ENCODE measurements around the gene SCYL3.

GRCh38 chr1:169886422-169886821 lies 7.3 kb downstream of the SCYL3 start:
- TF ChIP-seq CTCF (IDR thresholded peaks at IDR 0.05; ENCODE audit: low read length) = no peak
- TF ChIP-seq EZH2phosphoT487 (IDR thresholded peaks at IDR 0.05; ENCODE audit: low read length) = no peak
